HG03565 (cell line): Measurements from ENCODE around the gene PRAMEF26.
"Not testable (repeated sequence)": the region's sequence is repeated elsewhere in the genome, so short reads cannot be mapped to it uniquely, and the experiment has no call there.

ENCODE experiments used
- ATAC-seq: cut with Tn5 transposase; IDR thresholded peaks from one replicate; pipeline ENCODE4 v1.9.1; 2021; ENCODE audit warnings: mild to moderate bottlenecking, moderate library complexity; ENCODE audit not compliant: unreplicated experiment

PRAMEF26 gene

GRCh38 chr1:13155909-13156308 lies at the start of gene PRAMEF26:
PRAMEF26 (minus strand) TSS chr1:13156009; CDS start chr1:13153095, 2,914 bp downstream.
- not testable (repeated sequence) for ATAC-seq

GRCh38 chr1:13201309-13201708 lies 45.5 kb upstream of the PRAMEF26 start, which contains the start of gene PRAMEF13:
PRAMEF13 (minus strand) TSS chr1:13201409; CDS start chr1:13199589, 1,820 bp downstream.
- ATAC-seq, result not testable (repeated sequence)

- not testable (repeated sequence) for ATAC-seq
Observed at GRCh38 chr1:13171548-13171947, 15.7 kb upstream of the PRAMEF26 start, which contains the start of gene PRAMEF9. PRAMEF9 (plus strand) TSS chr1:13171848; CDS start chr1:13175281, 3,433 bp downstream.

- not testable (repeated sequence) for ATAC-seq
Observed at GRCh38 chr1:13165531-13165930, 9.7 kb upstream of the PRAMEF26 start, which contains the start of gene HNRNPCL4. HNRNPCL4 (minus strand) TSS chr1:13165631; CDS start chr1:13165467, 164 bp downstream.

- not testable (repeated sequence) for ATAC-seq
Observed at GRCh38 chr1:13116754-13117153, 39.1 kb downstream of the PRAMEF26 start, which contains the start of gene HNRNPCL2. HNRNPCL2 (minus strand) TSS chr1:13116854; CDS start chr1:13116400, 454 bp downstream.
